ENCODE measurements around the gene AK3.
"Not testable (repeated sequence)": the region's sequence is repeated elsewhere in the genome, so short reads cannot be mapped to it uniquely, and the experiment has no call there.

AK3 gene

DNA sequence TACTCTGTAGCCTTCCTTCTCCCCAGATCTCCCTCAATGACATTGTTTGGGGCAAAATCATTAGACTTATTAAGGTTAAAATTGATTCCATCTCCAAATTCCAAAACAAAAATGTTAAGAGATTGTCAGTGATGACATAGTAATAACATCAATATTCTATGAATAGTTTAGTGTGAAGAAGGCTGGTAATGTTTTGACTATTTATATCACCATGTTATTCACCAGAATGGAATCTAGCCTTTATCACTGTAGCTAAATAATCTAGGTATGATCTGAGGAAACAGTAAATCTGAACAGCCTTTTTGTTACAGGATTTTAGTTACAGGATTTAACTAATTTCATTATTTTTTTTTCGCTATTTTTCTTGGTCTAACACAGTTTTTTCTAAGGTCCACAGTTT, 79.8 kb downstream of the AK3 start:
- TF ChIP-seq, protein P1, sequence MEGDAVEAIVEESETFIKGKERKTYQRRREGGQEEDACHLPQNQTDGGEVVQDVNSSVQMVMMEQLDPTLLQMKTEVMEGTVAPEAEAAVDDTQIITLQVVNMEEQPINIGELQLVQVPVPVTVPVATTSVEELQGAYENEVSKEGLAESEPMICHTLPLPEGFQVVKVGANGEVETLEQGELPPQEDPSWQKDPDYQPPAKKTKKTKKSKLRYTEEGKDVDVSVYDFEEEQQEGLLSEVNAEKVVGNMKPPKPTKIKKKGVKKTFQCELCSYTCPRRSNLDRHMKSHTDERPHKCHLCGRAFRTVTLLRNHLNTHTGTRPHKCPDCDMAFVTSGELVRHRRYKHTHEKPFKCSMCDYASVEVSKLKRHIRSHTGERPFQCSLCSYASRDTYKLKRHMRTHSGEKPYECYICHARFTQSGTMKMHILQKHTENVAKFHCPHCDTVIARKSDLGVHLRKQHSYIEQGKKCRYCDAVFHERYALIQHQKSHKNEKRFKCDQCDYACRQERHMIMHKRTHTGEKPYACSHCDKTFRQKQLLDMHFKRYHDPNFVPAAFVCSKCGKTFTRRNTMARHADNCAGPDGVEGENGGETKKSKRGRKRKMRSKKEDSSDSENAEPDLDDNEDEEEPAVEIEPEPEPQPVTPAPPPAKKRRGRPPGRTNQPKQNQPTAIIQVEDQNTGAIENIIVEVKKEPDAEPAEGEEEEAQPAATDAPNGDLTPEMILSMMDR (IDR thresholded peaks at IDR 0.05; ENCODE audit: extremely low read depth, missing control alignments), result no peak
- no peak for DNase-seq (ENCODE audit: low spot score)

DNA sequence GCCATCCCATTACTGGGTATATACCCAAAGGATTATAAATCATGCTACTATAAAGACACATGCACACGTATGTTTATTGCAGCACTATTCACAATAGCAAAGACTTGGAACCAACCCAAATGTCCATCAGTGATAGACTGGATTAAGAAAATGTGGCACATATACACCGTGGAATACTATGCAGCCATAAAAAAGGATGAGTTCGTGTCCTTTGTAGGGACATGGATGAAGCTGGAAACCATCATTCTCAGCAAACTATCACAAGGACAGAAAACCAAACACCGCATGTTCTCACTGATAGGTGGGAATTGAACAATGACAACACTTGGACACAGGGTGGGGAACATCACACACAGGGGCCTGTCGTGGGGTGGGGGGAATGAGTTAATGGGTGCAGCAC, 80.3 kb downstream of the AK3 start:
- DNase-seq (ENCODE audit: low spot score), result not testable (repeated sequence)

Data from GM20000 (cell line).